VCaP (cell line): Measurements from ENCODE around the gene EPB41L5.
"Not testable (repeated sequence)": the region's sequence is repeated elsewhere in the genome, so short reads cannot be mapped to it uniquely, and the experiment has no call there.

Experiments
- H3K27ac ChIP-seq: fragments of 450-650 bp; 2 replicates; pipeline ENCODE4 v1.5.1; 2017
- TF ChIP-seq, protein P1 (sequence below): fragments of 450-650 bp; conservative IDR thresholded peaks from 2 replicates; pipeline ENCODE4 v1.5.1; 2017; ENCODE audit warnings: mild to moderate bottlenecking, moderate library complexity

EPB41L5 gene

DNA sequence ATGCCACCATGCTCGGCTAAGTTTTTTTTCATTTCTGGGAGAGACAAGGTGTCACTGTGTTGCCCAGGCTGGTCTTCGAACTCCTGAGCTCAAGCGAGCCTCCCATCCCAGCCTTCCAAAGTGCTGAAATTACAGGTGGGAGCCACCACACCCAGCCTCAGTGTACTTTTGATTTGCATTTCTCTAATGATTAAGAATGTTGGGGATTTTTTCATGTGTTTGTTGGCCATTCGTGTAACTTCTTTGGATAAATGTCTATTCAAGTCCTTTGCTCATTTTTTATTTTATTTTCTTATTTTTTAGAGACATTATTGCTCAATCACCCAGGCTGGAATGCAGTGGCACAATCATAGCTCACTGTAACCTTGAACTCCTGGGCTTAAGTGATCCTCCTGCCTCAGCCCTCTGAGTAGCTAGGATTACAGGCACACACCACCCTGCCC is 137.2 kb downstream of the EPB41L5 start:
- TF ChIP-seq, protein P1, sequence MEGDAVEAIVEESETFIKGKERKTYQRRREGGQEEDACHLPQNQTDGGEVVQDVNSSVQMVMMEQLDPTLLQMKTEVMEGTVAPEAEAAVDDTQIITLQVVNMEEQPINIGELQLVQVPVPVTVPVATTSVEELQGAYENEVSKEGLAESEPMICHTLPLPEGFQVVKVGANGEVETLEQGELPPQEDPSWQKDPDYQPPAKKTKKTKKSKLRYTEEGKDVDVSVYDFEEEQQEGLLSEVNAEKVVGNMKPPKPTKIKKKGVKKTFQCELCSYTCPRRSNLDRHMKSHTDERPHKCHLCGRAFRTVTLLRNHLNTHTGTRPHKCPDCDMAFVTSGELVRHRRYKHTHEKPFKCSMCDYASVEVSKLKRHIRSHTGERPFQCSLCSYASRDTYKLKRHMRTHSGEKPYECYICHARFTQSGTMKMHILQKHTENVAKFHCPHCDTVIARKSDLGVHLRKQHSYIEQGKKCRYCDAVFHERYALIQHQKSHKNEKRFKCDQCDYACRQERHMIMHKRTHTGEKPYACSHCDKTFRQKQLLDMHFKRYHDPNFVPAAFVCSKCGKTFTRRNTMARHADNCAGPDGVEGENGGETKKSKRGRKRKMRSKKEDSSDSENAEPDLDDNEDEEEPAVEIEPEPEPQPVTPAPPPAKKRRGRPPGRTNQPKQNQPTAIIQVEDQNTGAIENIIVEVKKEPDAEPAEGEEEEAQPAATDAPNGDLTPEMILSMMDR: no peak
- H3K27ac ChIP-seq: no peak overlapping the region

- no peak overlapping the region for H3K27ac ChIP-seq
- TF ChIP-seq, protein P1: no peak
Observed at GRCh38 chr2:120155308-120155707, 142.4 kb downstream of the EPB41L5 start.

DNA sequence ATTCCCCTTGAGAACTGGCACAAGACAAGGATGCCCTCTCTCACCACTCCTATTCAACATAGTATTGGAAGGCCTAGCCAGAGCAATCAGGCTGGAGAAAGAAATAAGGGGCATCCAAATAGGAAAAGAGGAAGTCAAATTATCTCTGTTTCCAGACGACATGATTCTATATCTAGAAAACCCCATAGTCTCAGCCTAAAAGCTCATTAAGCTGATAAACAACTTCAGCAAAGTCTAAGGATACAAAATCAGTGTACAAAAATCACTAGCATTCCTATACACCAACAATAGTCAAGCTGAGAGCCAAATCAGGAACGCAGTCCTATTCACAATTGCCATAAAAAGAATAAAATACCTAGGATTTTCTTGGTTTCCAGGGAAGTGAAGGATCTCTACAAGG is 145.8 kb downstream of the EPB41L5 start:
- not testable (repeated sequence) for H3K27ac ChIP-seq

DNA sequence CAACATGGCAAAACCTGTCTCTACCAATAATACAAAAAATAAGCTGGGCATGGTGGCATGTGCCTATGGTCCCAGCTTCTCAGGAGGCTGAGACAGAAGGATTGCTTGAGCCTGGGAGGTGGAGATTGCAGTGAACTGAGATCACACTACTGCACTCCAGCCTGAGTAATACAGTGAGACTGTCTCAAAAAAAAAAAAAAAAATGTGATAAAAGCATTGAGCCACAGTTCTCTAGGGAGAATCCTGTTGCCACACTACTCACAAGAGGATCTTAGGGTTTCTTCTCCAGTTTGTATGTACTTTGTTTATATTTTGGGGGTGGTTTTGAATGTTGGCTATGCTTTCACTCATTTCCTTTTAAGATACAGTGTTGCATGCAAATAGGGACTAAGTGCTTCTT is 148.3 kb downstream of the EPB41L5 start:
- TF ChIP-seq, protein P1: no peak
- no peak overlapping the region for H3K27ac ChIP-seq

GRCh38 chr2:120162716-120163115 is 149.8 kb downstream of the EPB41L5 start:
- no peak overlapping the region for H3K27ac ChIP-seq
- TF ChIP-seq, protein P1: no peak

GRCh38 chr2:120167272-120167671 is 154.4 kb downstream of the EPB41L5 start:
- H3K27ac ChIP-seq: no peak overlapping the region
- TF ChIP-seq, protein P1: no peak

DNA sequence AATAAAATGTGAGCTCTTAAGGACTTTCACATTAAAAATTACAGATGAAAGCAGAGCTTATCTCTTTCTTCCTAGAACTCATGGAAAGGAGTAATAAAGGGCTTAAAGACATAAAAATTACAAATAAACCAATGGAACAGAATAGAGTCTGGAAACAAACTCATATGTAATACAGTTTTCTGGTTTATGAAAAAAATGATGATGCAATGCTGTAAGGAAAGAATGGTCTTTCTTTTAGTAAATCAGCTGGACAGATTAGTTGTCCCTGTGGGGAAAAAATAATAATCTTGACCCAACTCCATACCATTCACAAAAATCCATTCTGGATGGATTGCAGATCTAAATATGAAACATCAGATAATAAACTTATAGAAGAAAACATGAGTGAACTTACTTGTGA is 156.1 kb downstream of the EPB41L5 start:
- H3K27ac ChIP-seq: no peak overlapping the region
- TF ChIP-seq, protein P1: no peak

DNA sequence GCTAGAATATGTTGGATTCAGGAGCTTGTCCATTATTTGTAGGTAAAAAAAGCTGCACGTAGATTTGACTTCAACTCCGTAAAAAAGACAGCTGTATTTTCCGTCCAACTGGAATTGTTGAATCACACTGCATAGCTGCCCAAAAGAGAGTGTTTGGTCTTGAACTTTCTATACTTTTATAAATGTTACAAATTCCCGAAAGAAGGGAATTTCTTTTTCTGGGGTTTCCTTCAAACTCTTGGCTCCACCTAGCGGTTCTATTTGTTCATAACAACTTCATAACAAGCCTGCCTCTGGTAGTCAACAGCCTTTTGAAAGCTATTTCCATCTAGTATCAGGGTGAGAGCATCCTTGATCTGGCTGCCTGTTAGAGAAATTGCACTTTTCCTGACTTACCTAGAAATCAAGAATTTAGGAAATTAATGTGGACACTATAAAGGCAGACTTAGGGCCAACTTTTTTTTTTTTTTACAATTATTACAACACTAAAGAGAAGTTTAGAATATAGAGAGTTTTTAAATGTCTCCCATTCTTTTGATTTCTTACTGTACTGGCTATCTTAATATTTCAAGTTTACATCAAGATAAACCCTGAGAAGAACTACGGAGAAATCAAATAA is 162.2 kb downstream of the EPB41L5 start:
- H3K27ac ChIP-seq: 0 out of 2 replicates have a peak overlapping the region, but pooled peaks have one; percentile 10
- TF ChIP-seq, protein P1: peak; percentile 82
